ENCODE results near the gene OPA3. TPM values are rescaled to one million over a fixed set of nuclear protein-coding genes. Genes with fewer than 3 reads are reported as not detected.
"Not testable (repeated sequence)": the region's sequence is repeated elsewhere in the genome, so short reads cannot be mapped to it uniquely, and the experiment has no call there.

OPA3 gene
- total RNA-seq (2021; fragmentation: NEBNext Ultra II Directional; extraction: Animal tissue kit (Norgen Biotek cat#: 25700)) = 10 to 100 TPM; 13.3 to 15.5 (median 14.3) TPM
- long read RNA-seq, full-length matches to known transcripts = 24 of 33 reads
- long read RNA-seq, partial matches to known transcripts = 0 of 33 reads
- long read RNA-seq, other reads (novel, unspliced or antisense) = 9 of 33 reads

- Mint-ChIP-seq H3K27ac (peak within 1 kb of the TSS; percentile 98), H3K4me3 (peak within 1 kb of the TSS; percentile 98), H3K9me3 (no peaks in the 10 kb centered on the region), H3K4me1 (ENCODE audit: low read depth) (peaks cover 23% of the 10 kb centered on the region), H3K36me3 (ENCODE audit: low read depth) (peaks cover 17% of the 10 kb centered on the region; the same call in 1 of the 2 replicates), H3K27me3 (ENCODE audit: insufficient read depth) (no peaks in the 10 kb centered on the region; the same call in 1 of the 2 replicates)
- DNase-seq = peak; percentile 99
- peak; percentile 40; the same call in 1 of the 2 replicates for TF ChIP-seq CTCF (IDR thresholded peaks at IDR 0.05)
These were observed at the start of gene OPA3 for GRCh38 chr19:45584332-45585157. TSS of gene OPA3 (minus strand) at chr19:45584802. CDS start at chr19:45584764, 38 bp downstream.

- Mint-ChIP-seq H3K27me3 (ENCODE audit: insufficient read depth) (no peaks in the 10 kb centered on the region; the same call in 1 of the 2 replicates), H3K4me1 (ENCODE audit: low read depth) (peaks cover 22% of the 10 kb centered on the region), H3K36me3 (ENCODE audit: low read depth) (peaks cover 10% of the 10 kb centered on the region), H3K27ac (peak overlapping the region; percentile 88), H3K4me3 (peak overlapping the region; percentile 69), H3K9me3 (no peaks in the 10 kb centered on the region)
- TF ChIP-seq CTCF (IDR thresholded peaks at IDR 0.05) = no peak
- DNase-seq = peak; percentile 91
These were observed 48.0 kb upstream of the OPA3 start for GRCh38 chr19:45632468-45633196.

- H3K4me1 Mint-ChIP-seq (ENCODE audit: low read depth) = peaks cover 22% of the 10 kb centered on the region
- H3K27ac Mint-ChIP-seq = peak overlapping the region; percentile 84
- TF ChIP-seq CTCF (IDR thresholded peaks at IDR 0.05) = no peak
- peak; percentile 97 for DNase-seq
- H3K9me3 Mint-ChIP-seq = no peaks in the 10 kb centered on the region
- no peaks in the 10 kb centered on the region; the same call in 1 of the 2 replicates for H3K27me3 Mint-ChIP-seq (ENCODE audit: insufficient read depth)
- peaks cover 14% of the 10 kb centered on the region for H3K36me3 Mint-ChIP-seq (ENCODE audit: low read depth)
- no peak overlapping the region; the same call in 1 of the 2 replicates for H3K4me3 Mint-ChIP-seq
These were observed 45.9 kb upstream of the OPA3 start for GRCh38 chr19:45630463-45630862.

GRCh38 chr19:45629704-45630103 is 45.1 kb upstream of the OPA3 start:
- peak overlapping the region; percentile 67 for H3K27ac Mint-ChIP-seq
- TF ChIP-seq CTCF (IDR thresholded peaks at IDR 0.05) = no peak
- H3K36me3 Mint-ChIP-seq (ENCODE audit: low read depth) = peaks cover 18% of the 10 kb centered on the region
- no peaks in the 10 kb centered on the region; the same call in 1 of the 2 replicates for H3K27me3 Mint-ChIP-seq (ENCODE audit: insufficient read depth)
- H3K4me1 Mint-ChIP-seq (ENCODE audit: low read depth) = peaks cover 22% of the 10 kb centered on the region
- H3K4me3 Mint-ChIP-seq = no peak overlapping the region
- no peak for DNase-seq
- H3K9me3 Mint-ChIP-seq = no peaks in the 10 kb centered on the region

- not testable (repeated sequence) for H3K9me3 Mint-ChIP-seq; DNase-seq; H3K4me3 Mint-ChIP-seq; H3K27ac Mint-ChIP-seq; H3K27me3 Mint-ChIP-seq (ENCODE audit: insufficient read depth)
- Mint-ChIP-seq H3K36me3 (ENCODE audit: low read depth) (peaks cover 28% of the 10 kb centered on the region), H3K4me1 (ENCODE audit: low read depth) (peaks cover 22% of the 10 kb centered on the region)
These were observed 43.6 kb upstream of the OPA3 start for GRCh38 chr19:45628219-45628618.

Measured in HFFc6 (cell line).